WTC11 (cell line): Measurements from ENCODE around the gene CITED1. TPM values are rescaled to one million over a fixed set of nuclear protein-coding genes. Genes with fewer than 3 reads are reported as not detected.
A peak's percentile ranks its signal among the peaks of the same experiment; 100 is the strongest.

Source experiments
- ATAC-seq: fragments of 200-7000 bp; cut with Tn5 transposase; 2 replicates; pipeline ENCODE4 v1.10.0; 2021; ENCODE audit warnings: mild to moderate bottlenecking, moderate library complexity
- CTCF ChIA-PET: fragments of 300-600 bp; sonication (Branson Sonifier 250); formaldehyde crosslinking; loops from one replicate; lab custom pipeline; 2021; ENCODE audit warnings: antibody characterized with exemption; lab: Charles Lee
- POLR2A ChIA-PET: fragments of 350-600 bp; sonication (Branson Sonifier 250); formaldehyde crosslinking; loops from one replicate; lab custom pipeline; 2021; ENCODE audit warnings: antibody characterized with exemption; lab: Charles Lee
- DNase-seq: peaks from one replicate; pipeline ENCODE4 v3.0.0; 2021; ENCODE audit warnings: low spot score
- H3K27ac Mint-ChIP-seq: 2 replicates; pipeline ENCODE4 v1.8.0; 2021; ENCODE audit warnings: mixed read lengths
- H3K27me3 Mint-ChIP-seq: 2 replicates; pipeline ENCODE4 v1.8.0; 2021; ENCODE audit warnings: low read depth, mild to moderate bottlenecking, moderate library complexity, mixed read lengths
- H3K36me3 Mint-ChIP-seq: 2 replicates; pipeline ENCODE4 v1.8.0; 2021; ENCODE audit warnings: mixed read lengths
- H3K4me1 Mint-ChIP-seq: 2 replicates; pipeline ENCODE4 v1.8.0; 2022; ENCODE audit warnings: mixed read lengths
- H3K4me3 Mint-ChIP-seq: 2 replicates; pipeline ENCODE4 v1.8.0; 2021; ENCODE audit warnings: mild to moderate bottlenecking, moderate library complexity, mixed read lengths
- H3K9me3 Mint-ChIP-seq: 2 replicates; pipeline ENCODE4 v1.8.0; 2021; ENCODE audit warnings: mixed read lengths
- ATF6 ChIP-seq: sonication (generic); formaldehyde crosslinking; IDR thresholded peaks from 2 replicates; pipeline ENCODE4 v1.8.1; 2023; ENCODE audit warnings: mild to moderate bottlenecking, missing genetic modification reagents
- NR1H2 ChIP-seq: sonication (generic); formaldehyde crosslinking; IDR thresholded peaks from 2 replicates; pipeline ENCODE4 v1.9.0; 2021; ENCODE audit warnings: mild to moderate bottlenecking, moderate library complexity, missing genetic modification reagents
- NR3C1 ChIP-seq: sonication (generic); formaldehyde crosslinking; conservative IDR thresholded peaks from 2 replicates; pipeline ENCODE4 v1.8.1; 2023; ENCODE audit warnings: low read depth, mild to moderate bottlenecking, missing genetic modification reagents
- RORB ChIP-seq: fragments of 250-450 bp; sonication (Bioruptor Pico); IDR thresholded peaks from 2 replicates; pipeline ENCODE4 v1.9.0; 2021; ENCODE audit warnings: mild to moderate bottlenecking
- SMAD4 ChIP-seq: sonication (generic); formaldehyde crosslinking; IDR thresholded peaks from 2 replicates; pipeline ENCODE4 v1.8.0; 2022; ENCODE audit warnings: mild to moderate bottlenecking, missing genetic modification reagents
- SP1 ChIP-seq: sonication (generic); formaldehyde crosslinking; conservative IDR thresholded peaks from 2 replicates; pipeline ENCODE4 v1.8.1; 2022; ENCODE audit warnings: missing genetic modification reagents
- STAT6 ChIP-seq: sonication (generic); formaldehyde crosslinking; conservative IDR thresholded peaks from 2 replicates; pipeline ENCODE4 v1.8.1; 2023; ENCODE audit warnings: mild to moderate bottlenecking, low read depth, missing genetic modification reagents, moderate library complexity
- TEAD1 ChIP-seq: sonication (generic); formaldehyde crosslinking; IDR thresholded peaks from 2 replicates; pipeline ENCODE4 v1.8.0; 2022; ENCODE audit warnings: mild to moderate bottlenecking, missing genetic modification reagents
- ZBTB43 ChIP-seq: sonication (generic); formaldehyde crosslinking; IDR thresholded peaks from 2 replicates; pipeline ENCODE4 v1.8.1; 2023; ENCODE audit warnings: mild to moderate bottlenecking, missing genetic modification reagents
- ZNF423 ChIP-seq: fragments of 250-450 bp; sonication (Bioruptor Pico); IDR thresholded peaks from 2 replicates; pipeline ENCODE4 v2.1.2; 2022; ENCODE audit warnings: mild to moderate bottlenecking, moderate library complexity
- ZNF532 ChIP-seq: fragments of 250-450 bp; sonication (Bioruptor Pico); IDR thresholded peaks from 2 replicates; pipeline ENCODE4 v1.9.0; 2021; ENCODE audit warnings: mild to moderate bottlenecking, borderline replicate concordance
- total RNA-seq: library from RNA; stranded (reverse); gene quantifications from 3 replicates; pipeline ENCODE4 v1.2.3, GENCODE V29; 2021
- TF ChIP-seq, protein P1 (sequence below): sonication (generic); formaldehyde crosslinking; IDR thresholded peaks from 2 replicates; pipeline ENCODE4 v1.8.0; 2022; ENCODE audit warnings: mild to moderate bottlenecking, missing genetic modification reagents
- TF ChIP-seq, protein P2 (sequence below): sonication (generic); formaldehyde crosslinking; IDR thresholded peaks from 2 replicates; pipeline ENCODE4 v1.8.1; 2023; ENCODE audit warnings: mild to moderate bottlenecking, moderate library complexity, missing genetic modification reagents
- TF ChIP-seq, protein P3 (sequence below): sonication (generic); formaldehyde crosslinking; IDR thresholded peaks from 2 replicates; pipeline ENCODE4 v1.8.1; 2022; ENCODE audit warnings: low read depth, missing genetic modification reagents, borderline replicate concordance
- TF ChIP-seq, protein P4 (sequence below): sonication (generic); formaldehyde crosslinking; IDR thresholded peaks from 2 replicates; pipeline ENCODE4 v1.8.1; 2022; ENCODE audit warnings: mild to moderate bottlenecking, missing genetic modification reagents, moderate library complexity, borderline replicate concordance
- TF ChIP-seq, protein P5 (sequence below): sonication (generic); formaldehyde crosslinking; IDR thresholded peaks from 2 replicates; pipeline ENCODE4 v1.8.1; 2022; ENCODE audit warnings: low read depth, mild to moderate bottlenecking, moderate library complexity, missing genetic modification reagents, borderline replicate concordance
- TF ChIP-seq, protein P6 (sequence below): sonication (generic); formaldehyde crosslinking; IDR thresholded peaks from 2 replicates; pipeline ENCODE4 v1.8.0; 2022; ENCODE audit warnings: mild to moderate bottlenecking, missing genetic modification reagents

The CITED1 gene
- total RNA-seq, 1 experiment from 2014 or later = 2.2 TPM

DNA sequence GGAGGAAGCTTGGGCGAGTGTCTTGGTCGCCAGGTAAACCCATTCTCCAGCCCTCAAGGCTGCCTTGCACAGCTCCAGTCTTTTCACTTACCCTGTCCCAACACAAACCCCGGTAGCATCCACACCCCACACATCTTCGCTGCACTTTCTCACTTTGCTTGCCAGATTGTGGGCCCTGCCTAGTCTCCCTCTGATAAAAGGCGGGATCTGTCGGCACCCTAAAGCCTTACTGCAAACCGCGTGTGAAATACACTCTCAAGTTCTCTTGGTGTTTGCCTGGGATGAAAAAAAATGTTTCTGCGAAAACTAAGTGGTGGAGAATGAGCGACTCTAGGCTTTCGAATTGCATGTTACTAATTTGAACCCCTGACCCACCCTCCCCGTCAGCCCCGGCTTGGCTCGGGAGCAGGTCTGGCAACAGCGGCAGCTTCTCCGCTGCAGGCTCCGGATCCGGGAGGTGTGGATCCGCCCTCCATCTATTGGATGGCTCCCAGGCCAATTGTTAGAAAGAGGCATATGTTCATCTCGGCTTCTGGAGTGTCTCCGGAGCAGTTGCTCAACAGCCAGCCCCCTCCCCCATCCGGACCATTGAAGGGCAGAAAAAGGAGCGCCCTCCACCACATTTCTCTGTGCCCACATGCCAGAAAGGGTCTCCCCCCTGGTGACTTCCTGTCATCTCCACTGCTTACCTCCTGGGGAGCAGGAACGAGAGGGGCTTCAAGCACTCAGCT is 3.0 kb upstream of the CITED1 start (continued):
- TF ChIP-seq ATF6 (CRISPR knock-in tag) (no peak), NR3C1 (CRISPR knock-in tag) (no peak)

- Mint-ChIP-seq H3K9me3 (no peaks in the 10 kb centered on the region), H3K27ac (no peak overlapping the region), H3K36me3 (no peaks in the 10 kb centered on the region), H3K4me3 (peak overlapping the region; percentile 69), H3K4me1 (peaks cover 20% of the 10 kb centered on the region), H3K27me3 (peaks cover 66% of the 10 kb centered on the region)
- TF ChIP-seq, protein P1, sequence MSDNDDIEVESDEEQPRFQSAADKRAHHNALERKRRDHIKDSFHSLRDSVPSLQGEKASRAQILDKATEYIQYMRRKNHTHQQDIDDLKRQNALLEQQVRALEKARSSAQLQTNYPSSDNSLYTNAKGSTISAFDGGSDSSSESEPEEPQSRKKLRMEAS (CRISPR knock-in tag) = no peak
- TF ChIP-seq NR1H2 = no peak
- TF ChIP-seq, protein P2, sequence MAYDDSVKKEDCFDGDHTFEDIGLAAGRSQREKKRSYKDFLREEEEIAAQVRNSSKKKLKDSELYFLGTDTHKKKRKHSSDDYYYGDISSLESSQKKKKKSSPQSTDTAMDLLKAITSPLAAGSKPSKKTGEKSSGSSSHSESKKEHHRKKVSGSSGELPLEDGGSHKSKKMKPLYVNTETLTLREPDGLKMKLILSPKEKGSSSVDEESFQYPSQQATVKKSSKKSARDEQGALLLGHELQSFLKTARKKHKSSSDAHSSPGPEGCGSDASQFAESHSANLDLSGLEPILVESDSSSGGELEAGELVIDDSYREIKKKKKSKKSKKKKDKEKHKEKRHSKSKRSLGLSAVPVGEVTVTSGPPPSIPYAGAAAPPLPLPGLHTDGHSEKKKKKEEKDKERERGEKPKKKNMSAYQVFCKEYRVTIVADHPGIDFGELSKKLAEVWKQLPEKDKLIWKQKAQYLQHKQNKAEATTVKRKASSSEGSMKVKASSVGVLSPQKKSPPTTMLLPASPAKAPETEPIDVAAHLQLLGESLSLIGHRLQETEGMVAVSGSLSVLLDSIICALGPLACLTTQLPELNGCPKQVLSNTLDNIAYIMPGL (CRISPR knock-in tag) = no peak
- TF ChIP-seq, protein P3, sequence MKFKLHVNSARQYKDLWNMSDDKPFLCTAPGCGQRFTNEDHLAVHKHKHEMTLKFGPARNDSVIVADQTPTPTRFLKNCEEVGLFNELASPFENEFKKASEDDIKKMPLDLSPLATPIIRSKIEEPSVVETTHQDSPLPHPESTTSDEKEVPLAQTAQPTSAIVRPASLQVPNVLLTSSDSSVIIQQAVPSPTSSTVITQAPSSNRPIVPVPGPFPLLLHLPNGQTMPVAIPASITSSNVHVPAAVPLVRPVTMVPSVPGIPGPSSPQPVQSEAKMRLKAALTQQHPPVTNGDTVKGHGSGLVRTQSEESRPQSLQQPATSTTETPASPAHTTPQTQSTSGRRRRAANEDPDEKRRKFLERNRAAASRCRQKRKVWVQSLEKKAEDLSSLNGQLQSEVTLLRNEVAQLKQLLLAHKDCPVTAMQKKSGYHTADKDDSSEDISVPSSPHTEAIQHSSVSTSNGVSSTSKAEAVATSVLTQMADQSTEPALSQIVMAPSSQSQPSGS = no peak
- no peak for TF ChIP-seq ZNF532
- TF ChIP-seq, protein P4, sequence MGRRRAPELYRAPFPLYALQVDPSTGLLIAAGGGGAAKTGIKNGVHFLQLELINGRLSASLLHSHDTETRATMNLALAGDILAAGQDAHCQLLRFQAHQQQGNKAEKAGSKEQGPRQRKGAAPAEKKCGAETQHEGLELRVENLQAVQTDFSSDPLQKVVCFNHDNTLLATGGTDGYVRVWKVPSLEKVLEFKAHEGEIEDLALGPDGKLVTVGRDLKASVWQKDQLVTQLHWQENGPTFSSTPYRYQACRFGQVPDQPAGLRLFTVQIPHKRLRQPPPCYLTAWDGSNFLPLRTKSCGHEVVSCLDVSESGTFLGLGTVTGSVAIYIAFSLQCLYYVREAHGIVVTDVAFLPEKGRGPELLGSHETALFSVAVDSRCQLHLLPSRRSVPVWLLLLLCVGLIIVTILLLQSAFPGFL (CRISPR knock-in tag) = no peak
- TF ChIP-seq TEAD1 (CRISPR knock-in tag) = no peak
- TF ChIP-seq SP1 (CRISPR knock-in tag) = no peak
- TF ChIP-seq, protein P5, sequence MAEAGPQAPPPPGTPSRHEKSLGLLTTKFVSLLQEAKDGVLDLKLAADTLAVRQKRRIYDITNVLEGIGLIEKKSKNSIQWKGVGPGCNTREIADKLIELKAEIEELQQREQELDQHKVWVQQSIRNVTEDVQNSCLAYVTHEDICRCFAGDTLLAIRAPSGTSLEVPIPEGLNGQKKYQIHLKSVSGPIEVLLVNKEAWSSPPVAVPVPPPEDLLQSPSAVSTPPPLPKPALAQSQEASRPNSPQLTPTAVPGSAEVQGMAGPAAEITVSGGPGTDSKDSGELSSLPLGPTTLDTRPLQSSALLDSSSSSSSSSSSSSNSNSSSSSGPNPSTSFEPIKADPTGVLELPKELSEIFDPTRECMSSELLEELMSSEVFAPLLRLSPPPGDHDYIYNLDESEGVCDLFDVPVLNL (CRISPR knock-in tag) = no peak
- no peak for TF ChIP-seq ZNF423 (CRISPR knock-in tag)
- TF ChIP-seq SMAD4 (CRISPR knock-in tag) = no peak
- no peak for TF ChIP-seq ZBTB43
- TF ChIP-seq STAT6 = no peak
- no peak for TF ChIP-seq RORB
- TF ChIP-seq, protein P6, sequence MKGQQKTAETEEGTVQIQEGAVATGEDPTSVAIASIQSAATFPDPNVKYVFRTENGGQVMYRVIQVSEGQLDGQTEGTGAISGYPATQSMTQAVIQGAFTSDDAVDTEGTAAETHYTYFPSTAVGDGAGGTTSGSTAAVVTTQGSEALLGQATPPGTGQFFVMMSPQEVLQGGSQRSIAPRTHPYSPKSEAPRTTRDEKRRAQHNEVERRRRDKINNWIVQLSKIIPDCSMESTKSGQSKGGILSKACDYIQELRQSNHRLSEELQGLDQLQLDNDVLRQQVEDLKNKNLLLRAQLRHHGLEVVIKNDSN (CRISPR knock-in tag) = no peak
- no peak for DNase-seq
- POLR2A ChIA-PET = interaction anchor here (0.9 to 1.1 kb wide), 2 partner anchors 10 to 69 kb away, joined by 3 read pairs; partner anchors contain the start of gene ERCC6L
- no peak for ATAC-seq
- CTCF ChIA-PET = interaction anchor here (2.9 to 4.4 kb wide), 3 partner anchors 10 to 238 kb away, joined by 9 to 40 read pairs (median 11); no protein-coding TSS in a partner anchor
Observed at GRCh38 chrX:72308209-72308565, 2.5 kb upstream of the CITED1 start.
